Activated gamma-delta T cell treated with anti-CD3 and anti-CD28 coated beads, Interleukin-2, amount 50 U/mL, for 16 hours (primary cell): ENCODE data around the gene PRR7.

Experiments used
- DNase-seq: peaks from one replicate; pipeline ENCODE4 v3.0.0-alpha.2; 2020; ENCODE audit warnings: low read depth

PRR7 gene

GRCh38 chr5:177499842-177500241 is 53.2 kb downstream of the PRR7 start:
- no peak for DNase-seq

GRCh38 chr5:177500685-177501522 is 54.3 kb downstream of the PRR7 start:
- peak; percentile 81 for DNase-seq

GRCh38 chr5:177501874-177502678 is 55.5 kb downstream of the PRR7 start:
- DNase-seq: no peak

- DNase-seq: no peak
Observed at GRCh38 chr5:177502886-177503285, 56.3 kb downstream of the PRR7 start.

- DNase-seq: no peak
Observed at GRCh38 chr5:177503351-177504085, 56.9 kb downstream of the PRR7 start.

GRCh38 chr5:177504086-177505056 is 57.8 kb downstream of the PRR7 start:
- no peak for DNase-seq

- no peak for DNase-seq
Observed at GRCh38 chr5:177505075-177505474, 58.5 kb downstream of the PRR7 start.
